SK-N-SH (cell line): ENCODE measurements around the gene OGG1. TPM values are rescaled to one million over a fixed set of nuclear protein-coding genes. Genes with fewer than 3 reads are reported as not detected.

ENCODE experiments used
- CTCF ChIA-PET: fragments of 300-600, 350-600 bp; formaldehyde crosslinking; extraction: SDS; loops from one replicate; lab custom pipeline; 2021; lab: Yijun Ruan, JAX
- POLR2A ChIA-PET: fragments of 350-600 bp; sonication (Branson Sonifier 250); formaldehyde crosslinking; extraction: SDS; loops from one replicate; lab custom pipeline; 2020; ENCODE audit warnings: antibody characterized with exemption, inconsistent platforms; lab: Yijun Ruan, JAX
- DNase-seq: peaks from one replicate; pipeline ENCODE4 v3.0.0; 2012
- H2AFZ ChIP-seq: fragments of 200-600 bp; sonication (generic); 2 replicates; pipeline ENCODE4 v1.8.1; 2016; ENCODE audit warnings: antibody characterized with exemption, mild to moderate bottlenecking, low read depth
- H3F3A ChIP-seq: fragments of 200-600 bp; sonication (generic); replicated peaks from 2 replicates; pipeline ENCODE3; 2016; ENCODE audit warnings: antibody characterized with exemption, mild to moderate bottlenecking; ENCODE audit not compliant: insufficient read depth
- H3K27ac ChIP-seq, 2 experiments: fragments of 200-500 bp in 1 of 2; fragments of 200-600 bp in 1 of 2; sonication (Bioruptor generic) in 1 of 2; sonication (generic), shearing (Covaris generic) in 1 of 2; 2 replicates each; pipeline versions ENCODE4 v1.5.1 to v1.6.1; 2014 to 2016; ENCODE audit warnings: low read depth in 2 of 2, inconsistent platforms in 1 of 2, low read length in 1 of 2, mild to moderate bottlenecking in 1 of 2, mixed read lengths in 1 of 2
- H3K27me3 ChIP-seq: fragments of 200-600 bp; sonication (generic), shearing (Covaris generic); 2 replicates; pipeline ENCODE4 v1.6.1; 2016; ENCODE audit warnings: mixed run types; ENCODE audit not compliant: insufficient read depth
- H3K36me3 ChIP-seq, 2 experiments: fragments of 200-500 bp in 1 of 2; fragments of 200-600 bp in 1 of 2; sonication (Bioruptor generic) in 1 of 2; sonication (generic) in 1 of 2; replicated peaks in 1 of 2; 2 replicates each; pipeline versions ENCODE3 to v1.5.1; 2014 to 2016; ENCODE audit warnings: low read length in 1 of 2, mild to moderate bottlenecking in 1 of 2; ENCODE audit not compliant: insufficient read depth in 2 of 2, control insufficient read depth in 1 of 2
- H3K4me1 ChIP-seq, 2 experiments: fragments of 200-500 bp in 1 of 2; fragments of 200-600 bp in 1 of 2; sonication (Bioruptor generic) in 1 of 2; sonication (generic), shearing (Covaris generic) in 1 of 2; 2 replicates each; pipeline versions ENCODE4 v1.5.1 to v1.6.1; 2014 to 2016; ENCODE audit warnings: low read depth in 1 of 2, low read length in 1 of 2, mixed run types in 1 of 2; ENCODE audit not compliant: insufficient read depth in 2 of 2, control insufficient read depth in 1 of 2
- H3K4me2 ChIP-seq: fragments of 200-600 bp; sonication (generic), shearing (Covaris generic); 2 replicates; pipeline ENCODE4 v1.6.1; 2017; ENCODE audit warnings: mixed run types
- H3K4me3 ChIP-seq, 2 experiments: fragments of 200-500 bp in 1 of 2; fragments of 200-600 bp in 1 of 2; sonication (Bioruptor generic) in 1 of 2; sonication (generic), shearing (Covaris generic) in 1 of 2; 2 replicates each; pipeline versions ENCODE4 v1.5.1 to v1.8.1; 2014 to 2016; ENCODE audit warnings: low read depth in 2 of 2, inconsistent platforms in 1 of 2, low read length in 1 of 2, mild to moderate bottlenecking in 1 of 2, mixed read lengths in 1 of 2, moderate library complexity in 1 of 2
- H3K79me2 ChIP-seq: fragments of 200-600 bp; sonication (generic); 2 replicates; pipeline ENCODE4 v1.8.1; 2017; ENCODE audit warnings: mild to moderate bottlenecking; ENCODE audit not compliant: insufficient read depth
- H3K9ac ChIP-seq: fragments of 200-600 bp; sonication (generic); 2 replicates; pipeline ENCODE4 v1.6.1; 2017; ENCODE audit warnings: mixed run types
- H3K9me2 ChIP-seq: fragments of 200-600 bp; sonication (generic); 2 replicates; pipeline ENCODE4 v1.6.1; 2017; ENCODE audit warnings: mixed run types
- H3K9me3 ChIP-seq: fragments of 200-600 bp; sonication (generic); 2 replicates; pipeline ENCODE4 v1.6.1; 2017; ENCODE audit warnings: mixed run types, mild to moderate bottlenecking, moderate library complexity
- H4K20me1 ChIP-seq: fragments of 200-600 bp; sonication (generic); 2 replicates; pipeline ENCODE4 v1.6.1; 2017; ENCODE audit warnings: mild to moderate bottlenecking, mixed run types; ENCODE audit not compliant: insufficient read depth
- CHD2 ChIP-seq: fragments of 150-350 bp; IDR thresholded peaks from 2 replicates; pipeline ENCODE4 v1.6.1; 2018; ENCODE audit warnings: low read length; ENCODE audit not compliant: partially characterized antibody
- CTCF ChIP-seq: fragments of 200-600 bp; sonication (generic); IDR thresholded peaks from 2 replicates; pipeline ENCODE4 v1.6.1; 2017; ENCODE audit warnings: antibody characterized with exemption, mild to moderate bottlenecking, moderate library complexity
- ELF1 ChIP-seq: IDR thresholded peaks from 2 replicates; pipeline ENCODE4 v1.4.0; 2012
- PBX3 ChIP-seq: IDR thresholded peaks from 2 replicates; pipeline ENCODE4; 2012
- RAD21 ChIP-seq: IDR thresholded peaks from 2 replicates; pipeline ENCODE4 v1.6.1; 2012; ENCODE audit warnings: mild to moderate bottlenecking, low read length
- RCOR1 ChIP-seq: fragments of 150-350 bp; IDR thresholded peaks from 2 replicates; pipeline ENCODE4 v1.6.1; 2017; ENCODE audit warnings: antibody characterized with exemption, low read length
- WGBS: methylation state at CpG from one replicate; pipeline ENCODE4 v1.1.6; 2017; ENCODE audit warnings: low lambda C conversion rate; 5-methylcytosine and 5-hydroxymethylcytosine counted together
- polyA plus RNA-seq, 3 experiments: library from polyadenylated mRNA; depleted of rRNA; stranded (reverse); fragments of >200 nt; gene quantifications; 2 replicates each; pipeline ENCODE4 v1.2.3, GENCODE V29; 2012
- TF ChIP-seq, protein P1 (sequence below): IDR thresholded peaks from 2 replicates; pipeline ENCODE4 v1.6.1; 2012; ENCODE audit warnings: mild to moderate bottlenecking, low read depth, low read length, moderate library complexity

Gene OGG1
- polyA plus RNA-seq, 1 of the 3 experiments (the other 2 are of a cell fraction): 26.8 TPM

DNA sequence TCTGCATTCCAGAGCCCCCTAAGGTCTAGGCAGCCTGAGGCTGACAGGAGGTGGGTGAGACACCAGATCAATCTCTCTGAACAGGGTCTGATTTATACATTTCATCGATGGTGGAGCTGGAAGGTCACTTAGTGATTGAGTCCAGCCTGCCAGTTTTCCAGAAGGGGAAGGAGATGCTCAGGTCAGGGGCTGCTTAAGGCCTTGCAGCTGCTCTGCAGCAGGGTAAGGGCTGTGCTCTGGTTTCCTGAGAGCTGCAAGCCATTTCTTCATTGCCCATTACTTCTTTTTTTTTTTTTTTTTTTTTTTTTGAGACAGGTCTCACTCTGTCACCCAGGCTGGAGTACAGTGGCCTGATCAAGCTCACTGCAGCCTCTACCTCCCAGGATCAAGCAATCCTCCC, 31.8 kb downstream of the OGG1 start (continued):
- TF ChIP-seq, protein P1, sequence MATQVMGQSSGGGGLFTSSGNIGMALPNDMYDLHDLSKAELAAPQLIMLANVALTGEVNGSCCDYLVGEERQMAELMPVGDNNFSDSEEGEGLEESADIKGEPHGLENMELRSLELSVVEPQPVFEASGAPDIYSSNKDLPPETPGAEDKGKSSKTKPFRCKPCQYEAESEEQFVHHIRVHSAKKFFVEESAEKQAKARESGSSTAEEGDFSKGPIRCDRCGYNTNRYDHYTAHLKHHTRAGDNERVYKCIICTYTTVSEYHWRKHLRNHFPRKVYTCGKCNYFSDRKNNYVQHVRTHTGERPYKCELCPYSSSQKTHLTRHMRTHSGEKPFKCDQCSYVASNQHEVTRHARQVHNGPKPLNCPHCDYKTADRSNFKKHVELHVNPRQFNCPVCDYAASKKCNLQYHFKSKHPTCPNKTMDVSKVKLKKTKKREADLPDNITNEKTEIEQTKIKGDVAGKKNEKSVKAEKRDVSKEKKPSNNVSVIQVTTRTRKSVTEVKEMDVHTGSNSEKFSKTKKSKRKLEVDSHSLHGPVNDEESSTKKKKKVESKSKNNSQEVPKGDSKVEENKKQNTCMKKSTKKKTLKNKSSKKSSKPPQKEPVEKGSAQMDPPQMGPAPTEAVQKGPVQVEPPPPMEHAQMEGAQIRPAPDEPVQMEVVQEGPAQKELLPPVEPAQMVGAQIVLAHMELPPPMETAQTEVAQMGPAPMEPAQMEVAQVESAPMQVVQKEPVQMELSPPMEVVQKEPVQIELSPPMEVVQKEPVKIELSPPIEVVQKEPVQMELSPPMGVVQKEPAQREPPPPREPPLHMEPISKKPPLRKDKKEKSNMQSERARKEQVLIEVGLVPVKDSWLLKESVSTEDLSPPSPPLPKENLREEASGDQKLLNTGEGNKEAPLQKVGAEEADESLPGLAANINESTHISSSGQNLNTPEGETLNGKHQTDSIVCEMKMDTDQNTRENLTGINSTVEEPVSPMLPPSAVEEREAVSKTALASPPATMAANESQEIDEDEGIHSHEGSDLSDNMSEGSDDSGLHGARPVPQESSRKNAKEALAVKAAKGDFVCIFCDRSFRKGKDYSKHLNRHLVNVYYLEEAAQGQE: no peak

- WGBS: 81% methylated on average over 3 of the region's 3 CpGs
- Histone ChIP-seq H3K9me2 (no peaks in the 10 kb centered on the region), H3K36me3 (peaks cover 30 to 48% of the 10 kb centered on the region in 2 experiments), H3K27me3 (no peaks in the 10 kb centered on the region), H3K9me3 (no peaks in the 10 kb centered on the region), H3K4me3 (no peak overlapping the region), H3K79me2 (no peaks in the 10 kb centered on the region), H3K27ac (no peak overlapping the region), H2AFZ (no peak overlapping the region), H3K9ac (no peak overlapping the region), H3K4me2 (no peak overlapping the region), H4K20me1 (no peaks in the 10 kb centered on the region), H3K4me1 (no peaks in the 10 kb centered on the region; a peak in 1 of 4 replicates), H3F3A (peaks cover 13% of the 10 kb centered on the region)
- DNase-seq: no peak
- CTCF ChIA-PET: no interaction called here
- TF ChIP-seq ELF1: no peak
- TF ChIP-seq RAD21: no peak
- TF ChIP-seq CHD2: no peak
- no peak for TF ChIP-seq CTCF
- POLR2A ChIA-PET: interaction anchor here (1.0 to 1.1 kb wide), 2 partner anchors 10 to 12 kb away, joined by 3 to 4 read pairs; partner anchors contain the start of genes ARPC4, CAMK1 and TADA3
Observed at GRCh38 chr3:9781978-9782603, 32.3 kb downstream of the OGG1 start.

DNA sequence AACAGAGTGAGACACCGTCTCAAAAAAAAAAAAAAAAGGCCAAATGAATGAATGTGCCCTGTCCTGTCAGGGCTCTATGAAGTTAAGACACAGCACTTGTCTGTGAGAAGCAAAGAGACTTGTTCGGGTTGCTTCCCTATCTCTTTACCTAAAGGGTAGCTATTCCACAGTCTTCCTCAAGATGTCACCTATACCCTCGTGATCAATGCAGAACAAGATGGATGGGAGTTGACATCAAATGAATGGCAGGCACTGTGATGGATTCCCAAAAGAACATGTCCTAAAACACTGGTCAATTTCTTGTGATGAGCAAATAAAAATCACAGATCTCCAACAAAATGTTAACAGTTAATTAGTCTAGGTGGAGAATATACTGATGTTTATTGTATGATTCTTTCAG, 33.0 kb downstream of the OGG1 start:
- H3K79me2 ChIP-seq: no peaks in the 10 kb centered on the region
- CTCF ChIA-PET: no interaction called here
- 62% methylated on average over 3 of the region's 3 CpGs for WGBS
- no peaks in the 10 kb centered on the region; a peak in 1 of 4 replicates for H3K4me1 ChIP-seq
- H3K4me3 ChIP-seq: no peak overlapping the region
- no peaks in the 10 kb centered on the region for H3K27me3 ChIP-seq
- no peaks in the 10 kb centered on the region for H3K9me3 ChIP-seq
- 0 out of 2 replicates have a peak, but pooled peaks have one; percentile 5 for TF ChIP-seq PBX3
- TF ChIP-seq RAD21: peak; percentile 19; the same call in 1 of the 2 replicates
- no peak for TF ChIP-seq RCOR1
- H4K20me1 ChIP-seq: no peaks in the 10 kb centered on the region
- peaks cover 8% of the 10 kb centered on the region for H3F3A ChIP-seq
- peaks cover 37 to 54% of the 10 kb centered on the region in 2 experiments for H3K36me3 ChIP-seq
- no peaks in the 10 kb centered on the region for H3K9me2 ChIP-seq
- no peak for DNase-seq
- no peak overlapping the region for H2AFZ ChIP-seq
- H3K4me2 ChIP-seq: no peak overlapping the region
- no peak overlapping the region for H3K27ac ChIP-seq
- no peak overlapping the region for H3K9ac ChIP-seq
- POLR2A ChIA-PET: interaction anchor here (0.8 to 1.1 kb wide), 2 partner anchors 10 to 34 kb away, joined by 3 read pairs; partner anchors contain the start of genes ARPC4 and TADA3
